IMR-90 (cell line): ENCODE data around the gene EEPD1.

Experiments used
- BHLHE40 ChIP-seq: fragments of 150-350 bp; IDR thresholded peaks from 2 replicates; pipeline ENCODE4 v1.6.1; 2016; ENCODE audit warnings: mild to moderate bottlenecking, low read depth, low read length
- CEBPB ChIP-seq: IDR thresholded peaks from 2 replicates; pipeline ENCODE4 v1.6.1; 2012; ENCODE audit warnings: low read depth, low read length, improper control_type of control experiment
- CHD1 ChIP-seq: IDR thresholded peaks from 2 replicates; pipeline ENCODE4 v1.6.1; 2012; ENCODE audit warnings: low read depth, low read length, improper control_type of control experiment
- MAFK ChIP-seq: IDR thresholded peaks from 2 replicates; pipeline ENCODE4 v1.6.1; 2012; ENCODE audit warnings: low read depth, low read length, improper control_type of control experiment
- MAZ ChIP-seq: IDR thresholded peaks from 2 replicates; pipeline ENCODE4 v1.6.1; 2012; ENCODE audit warnings: low read depth, mild to moderate bottlenecking, low read length, improper control_type of control experiment, moderate library complexity, borderline replicate concordance
- MXI1 ChIP-seq: IDR thresholded peaks from 2 replicates; pipeline ENCODE4 v1.6.1; 2012; ENCODE audit warnings: low read depth, mild to moderate bottlenecking, low read length, moderate library complexity, borderline replicate concordance
- NFE2L2 ChIP-seq: fragments of 150-350 bp; IDR thresholded peaks from 2 replicates; pipeline ENCODE4 v1.6.1; 2016; ENCODE audit warnings: low read depth, mild to moderate bottlenecking, low read length
- POLR2A ChIP-seq: IDR thresholded peaks from 2 replicates; pipeline ENCODE4 v1.6.1; 2012; ENCODE audit warnings: mild to moderate bottlenecking, low read depth, low read length
- RAD21 ChIP-seq: IDR thresholded peaks from 2 replicates; pipeline ENCODE4 v1.6.1; 2012; ENCODE audit warnings: low read length, improper control_type of control experiment
- RFX5 ChIP-seq: IDR thresholded peaks from 2 replicates; pipeline ENCODE4 v1.8.0; 2012; ENCODE audit warnings: low read depth, mild to moderate bottlenecking, low read length, moderate library complexity
- SMC3 ChIP-seq: fragments of 150-350 bp; IDR thresholded peaks from 2 replicates; pipeline ENCODE4 v1.6.1; 2016; ENCODE audit warnings: low read depth, mild to moderate bottlenecking, antibody characterized with exemption, low read length, moderate library complexity
- TF ChIP-seq, protein P1 (sequence below): conservative IDR thresholded peaks from 2 replicates; pipeline ENCODE4 v1.5.1; 2012; ENCODE audit warnings: mild to moderate bottlenecking, low read depth, low read length, improper control_type of control experiment

DNA sequence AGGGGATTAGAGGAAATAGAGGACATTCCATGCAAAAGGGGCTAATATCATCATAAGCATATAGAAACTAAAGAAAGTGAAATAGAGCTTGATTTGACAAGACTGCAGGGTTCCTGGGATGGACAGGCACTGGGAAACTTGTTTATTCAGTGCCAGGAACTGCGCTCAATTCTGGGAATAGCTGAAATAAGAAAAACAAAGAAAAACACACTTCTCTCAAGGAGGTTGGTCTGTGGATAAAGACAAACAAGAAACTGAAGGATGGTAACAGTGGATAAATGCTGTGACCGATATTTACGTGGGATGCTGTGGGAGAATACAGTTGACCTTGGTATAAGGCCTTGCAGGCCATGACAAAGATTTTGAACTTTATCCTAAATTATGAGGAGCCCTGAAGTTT lies 195.7 kb downstream of the EEPD1 start:
- TF ChIP-seq, protein P1, sequence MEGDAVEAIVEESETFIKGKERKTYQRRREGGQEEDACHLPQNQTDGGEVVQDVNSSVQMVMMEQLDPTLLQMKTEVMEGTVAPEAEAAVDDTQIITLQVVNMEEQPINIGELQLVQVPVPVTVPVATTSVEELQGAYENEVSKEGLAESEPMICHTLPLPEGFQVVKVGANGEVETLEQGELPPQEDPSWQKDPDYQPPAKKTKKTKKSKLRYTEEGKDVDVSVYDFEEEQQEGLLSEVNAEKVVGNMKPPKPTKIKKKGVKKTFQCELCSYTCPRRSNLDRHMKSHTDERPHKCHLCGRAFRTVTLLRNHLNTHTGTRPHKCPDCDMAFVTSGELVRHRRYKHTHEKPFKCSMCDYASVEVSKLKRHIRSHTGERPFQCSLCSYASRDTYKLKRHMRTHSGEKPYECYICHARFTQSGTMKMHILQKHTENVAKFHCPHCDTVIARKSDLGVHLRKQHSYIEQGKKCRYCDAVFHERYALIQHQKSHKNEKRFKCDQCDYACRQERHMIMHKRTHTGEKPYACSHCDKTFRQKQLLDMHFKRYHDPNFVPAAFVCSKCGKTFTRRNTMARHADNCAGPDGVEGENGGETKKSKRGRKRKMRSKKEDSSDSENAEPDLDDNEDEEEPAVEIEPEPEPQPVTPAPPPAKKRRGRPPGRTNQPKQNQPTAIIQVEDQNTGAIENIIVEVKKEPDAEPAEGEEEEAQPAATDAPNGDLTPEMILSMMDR: no peak
- TF ChIP-seq POLR2A: no peak
- TF ChIP-seq MXI1: no peak
- TF ChIP-seq MAFK: no peak
- TF ChIP-seq BHLHE40: no peak
- TF ChIP-seq MAZ: no peak
- no peak for TF ChIP-seq NFE2L2
- TF ChIP-seq SMC3: no peak
- no peak for TF ChIP-seq CEBPB
- no peak for TF ChIP-seq RAD21
- TF ChIP-seq CHD1: no peak
- TF ChIP-seq RFX5: no peak
